GM18909 (cell line): ENCODE data around the gene PARD6G.
A peak's percentile ranks its signal among the peaks of the same experiment; 100 is the strongest.

Source experiments
- ATAC-seq: cut with Tn5 transposase; IDR thresholded peaks from one replicate; pipeline ENCODE4 v1.9.1; 2021; ENCODE audit warnings: mild to moderate bottlenecking; ENCODE audit not compliant: unreplicated experiment, poor library complexity

PARD6G gene

DNA sequence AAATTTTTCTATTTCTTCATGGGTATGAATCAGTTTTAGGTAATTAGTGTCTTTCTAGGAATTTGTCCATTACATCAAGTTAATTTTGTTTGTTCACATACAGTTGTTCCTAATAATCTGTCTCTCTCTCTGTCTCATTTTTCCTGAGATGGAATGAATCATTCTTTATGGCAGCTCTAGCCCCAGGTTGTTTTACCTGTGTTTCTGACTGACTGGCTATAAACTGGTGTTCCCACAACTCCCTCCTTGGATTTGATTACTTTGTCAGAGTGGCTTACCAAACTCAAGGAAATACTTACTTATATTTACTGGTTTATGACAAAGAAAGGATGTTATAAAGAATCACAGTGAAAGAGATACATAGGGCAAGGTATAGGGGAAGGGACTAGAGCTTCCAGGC, 123.2 kb downstream of the PARD6G start:
- ATAC-seq = no peak

- ATAC-seq = no peak
Measured at GRCh38 chr18:80120932-80121331, 126.4 kb downstream of the PARD6G start.

DNA sequence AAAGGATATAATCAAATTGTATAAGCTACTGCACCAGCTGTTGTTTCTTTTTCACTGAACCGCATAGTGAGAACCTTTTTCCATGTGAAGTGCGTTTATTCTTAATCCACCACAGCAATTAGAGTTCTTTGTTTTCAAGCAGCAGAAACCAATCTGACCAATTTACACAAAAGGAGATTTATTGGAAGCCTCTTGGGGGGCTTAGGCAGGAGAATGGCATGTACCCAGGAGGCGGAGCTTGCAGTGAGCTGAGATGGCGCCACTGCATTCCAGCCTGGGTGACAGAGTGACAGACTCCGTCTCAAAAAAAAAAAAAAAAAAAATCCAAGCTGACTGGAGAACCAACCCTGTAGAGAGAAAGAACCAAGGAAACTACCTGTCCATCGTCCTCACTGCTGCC, 128.2 kb downstream of the PARD6G start:
- ATAC-seq = no peak

- no peak for ATAC-seq
Measured at GRCh38 chr18:80115035-80115434, 132.3 kb downstream of the PARD6G start.

GRCh38 chr18:80112624-80113248, 134.6 kb downstream of the PARD6G start:
- ATAC-seq = no peak

GRCh38 chr18:80109676-80110078, 137.6 kb downstream of the PARD6G start:
- peak; percentile 23 for ATAC-seq

- peak; percentile 70 for ATAC-seq
Measured at GRCh38 chr18:80108739-80109675, 138.3 kb downstream of the PARD6G start, which contains the start of gene ADNP2. TSS of gene ADNP2 (plus strand) at chr18:80109262. CDS start at chr18:80117543, 8,281 bp downstream.

- no peak for ATAC-seq
Measured at GRCh38 chr18:80108121-80108536, 139.2 kb downstream of the PARD6G start.

DNA sequence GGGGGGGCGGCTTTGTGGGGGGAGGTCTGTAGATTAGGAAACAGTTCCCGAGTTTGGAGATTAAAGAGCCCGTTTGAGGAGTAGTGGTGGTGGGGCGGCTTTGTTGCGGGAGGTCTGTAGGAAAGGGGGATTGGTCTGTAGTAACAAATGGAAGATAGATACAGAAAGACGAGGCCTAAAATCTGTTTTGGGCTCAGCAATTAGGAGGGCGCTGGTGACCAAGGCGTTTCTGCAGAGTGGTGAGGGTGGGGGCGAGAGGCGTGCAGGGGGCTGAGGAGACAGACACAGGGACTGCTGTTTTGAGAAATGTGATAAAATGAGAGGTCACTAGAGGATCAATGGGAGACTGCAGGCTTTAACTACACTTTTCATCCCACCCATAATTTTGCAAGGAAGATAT, 139.9 kb downstream of the PARD6G start:
- ATAC-seq = no peak
